Spleen (tissue), 11 donors: Measurements from ENCODE around the gene NOP9. TPM values are rescaled to one million over a fixed set of nuclear protein-coding genes. Genes with fewer than 3 reads are reported as not detected.
A peak's percentile ranks its signal among the peaks of the same experiment; 100 is the strongest.

ENCODE experiments used
- DNase-seq: peaks from one replicate; pipeline ENCODE4 v3.0.0-alpha.2; 2020
- H3K27ac ChIP-seq, 8 donors: fragments of 200-600 bp; sonication (generic) in 7 of 8; 1 replicate in 4 of 8; 2 replicates in 4 of 8; pipeline versions ENCODE4 v1.5.0 to v1.8.0; 2016 to 2021; ENCODE audit warnings: inconsistent platforms in 4 of 8, mild to moderate bottlenecking in 4 of 8, moderate library complexity in 1 of 8
- H3K27me3 ChIP-seq, 7 donors: fragments of 200-600 bp; sonication (generic) in 6 of 7; replicated peaks in 1 of 7; 1 replicate in 4 of 7; 2 replicates in 3 of 7; pipeline versions ENCODE4 v1.5.0 to v1.8.0; 2016 to 2021; ENCODE audit warnings: inconsistent platforms in 3 of 7, mild to moderate bottlenecking in 1 of 7
- H3K36me3 ChIP-seq, 6 donors: fragments of 200-600 bp; sonication (generic) in 5 of 6; 1 replicate in 4 of 6; 2 replicates in 2 of 6; pipeline versions ENCODE4 v1.5.0 to v1.8.0; 2016 to 2021; ENCODE audit warnings: inconsistent platforms in 2 of 6
- H3K4me1 ChIP-seq, 6 donors: fragments of 200-600 bp; sonication (generic) in 5 of 6; 1 replicate in 3 of 6; 2 replicates in 3 of 6; pipeline versions ENCODE4 v1.5.0 to v1.8.0; 2016 to 2021; ENCODE audit warnings: inconsistent platforms in 3 of 6
- H3K4me3 ChIP-seq, 8 donors: fragments of 200-600 bp; sonication (generic) in 7 of 8; 1 replicate in 4 of 8; 2 replicates in 4 of 8; pipeline versions ENCODE4 v1.5.0 to v1.8.0; 2016 to 2021; ENCODE audit warnings: inconsistent platforms in 4 of 8, mild to moderate bottlenecking in 4 of 8, moderate library complexity in 2 of 8
- H3K9me3 ChIP-seq, 8 donors: fragments of 200-600 bp; sonication (generic) in 7 of 8; 1 replicate in 4 of 8; 2 replicates in 4 of 8; pipeline versions ENCODE4 v1.5.0 to v1.8.0; 2016 to 2021; ENCODE audit warnings: inconsistent platforms in 4 of 8
- CTCF ChIP-seq, 11 experiments: fragments of 200-600 bp in 7 of 11; fragments of 450-650 bp in 4 of 11; sonication (generic) in 4 of 11; IDR thresholded peaks in 8 of 11; conservative IDR thresholded peaks in 3 of 11; 1 replicate in 7 of 11; 2 replicates in 4 of 11; pipeline versions ENCODE4 v1.4.0 to v1.8.0; 2016 to 2021; ENCODE audit warnings: antibody characterized with exemption in 11 of 11, inconsistent platforms in 4 of 11, mild to moderate bottlenecking in 1 of 11
- POLR2A ChIP-seq, 3 donors: fragments of 450-650 bp; IDR thresholded peaks; one replicate each; pipeline ENCODE4 v1.5.1; 2017; ENCODE audit warnings: antibody characterized with exemption in 3 of 3, mild to moderate bottlenecking in 1 of 3
- POLR2AphosphoS5 ChIP-seq, 3 donors: sonication (generic); formaldehyde crosslinking; IDR thresholded peaks; one replicate each; pipeline ENCODE4 v1.5.1; 2017; ENCODE audit warnings: antibody characterized with exemption in 3 of 3
- WGBS, 5 donors: extraction: QIAGEN DNeasy Blood & Tissue Kit in 3 of 5; methylation state at CpG; one replicate each; pipeline versions ENCODE4 v1.1.5 to v1.1.7; 2013 to 2018; 5-methylcytosine and 5-hydroxymethylcytosine counted together
- intact Hi-C: fragments of 100-400 bp; cut with DNase I; formaldehyde crosslinking; loops from one replicate; pipeline ENCODE4 v1.15.0; 2023; ENCODE audit warnings: low total_unique reads
- polyA plus RNA-seq, 3 donors: library from polyadenylated mRNA; stranded (reverse); fragments of 200-250 nt; gene quantifications; one replicate each; pipeline ENCODE4 v1.2.1, GENCODE V29; 2013
- total RNA-seq, 7 donors: library from RNA; depleted of rRNA in 3 of 7; stranded (reverse); fragments of >200 nt in 3 of 7; fragmentation: NEBNext Ultra II Directional in 4 of 7; extraction: Animal tissue kit (Norgen Biotek cat#: 25700) in 4 of 7; gene quantifications; one replicate each; pipeline versions ENCODE4 v1.1.0 to v1.2.1, GENCODE V29; 2016 to 2021
- donor health status: healthy with polysubstance abuse.
- donor health status: DM: no; HTN: no; CAD: no; lungs with moderate emphysema.
- donor health status: DM: no; HTN: no; CAD: no.
- donor health status: Bipolar disorder and iron deficiency.
- donor health status: healthy.
- donor health status: DM: no; HTN: no; CAD: no.
- donor health status: DM: yes; HTN: yes; CAD: no.

Gene NOP9
- total and polyA plus RNA-seq, 10 donors, result 4.5 to 26.9 (median 18.9) TPM

DNA sequence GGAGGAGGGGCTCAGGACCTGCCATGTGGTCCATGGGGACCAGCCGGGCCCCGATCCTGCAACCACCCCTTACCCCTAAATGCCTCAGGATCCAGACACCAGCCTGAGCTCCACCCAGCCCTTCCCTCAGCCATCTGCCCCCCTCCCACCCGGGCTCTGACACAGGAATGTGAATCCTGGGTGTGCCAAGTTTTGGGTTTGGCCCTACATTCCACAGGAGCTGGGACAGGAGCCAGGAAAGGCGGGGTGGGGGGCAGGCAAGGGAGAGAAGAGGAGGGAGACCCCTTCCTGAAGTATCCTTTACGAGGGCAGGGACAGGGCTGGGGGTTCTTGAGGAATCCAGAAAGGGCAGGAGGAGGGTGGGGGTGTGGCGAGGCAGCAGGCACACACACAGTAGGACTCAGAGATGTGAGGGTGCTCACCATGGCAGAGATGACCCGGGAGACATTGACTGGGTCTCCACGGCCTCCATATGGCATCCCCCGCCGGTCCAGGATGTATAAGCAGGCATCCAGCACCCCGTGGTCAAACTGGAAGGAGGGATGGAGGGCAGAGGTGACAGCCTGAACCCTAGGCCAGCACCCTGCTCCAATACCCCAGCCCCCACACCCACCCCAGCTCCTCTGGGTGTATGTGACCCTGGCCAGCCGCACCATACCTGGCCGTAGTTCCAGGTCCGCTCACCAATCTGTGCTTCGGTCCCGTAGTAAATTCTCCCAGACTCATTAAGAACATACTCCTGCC lies 40.2 kb upstream of the NOP9 start:
- H3K4me3 ChIP-seq, result no peak overlapping the region
- TF ChIP-seq CTCF (IDR thresholded peaks at IDR 0.05 in 8 of 11, conservative IDR thresholded peaks at IDR 0.05 in 3 of 11) (no peak), POLR2A (IDR thresholded peaks at IDR 0.05) (no peak), POLR2AphosphoS5 (IDR thresholded peaks at IDR 0.05) (no peak)
- H3K9me3 ChIP-seq, result no peaks in the 10 kb centered on the region
- intact Hi-C loops, result no loop called here
- no peaks in the 10 kb centered on the region for H3K4me1 ChIP-seq
- peak; percentile 50 for DNase-seq
- no peak overlapping the region for H3K27ac ChIP-seq
- H3K36me3 ChIP-seq, result peaks cover 0 to 89% (median 2%) of the 10 kb centered on the region in 6 donors
- WGBS, 5 donors, result 86 to 95% (median 88%) methylated on average over 14 to 16 of the region's 16 CpGs
- H3K27me3 ChIP-seq, result no peaks in the 10 kb centered on the region

GRCh38 chr14:24260026-24260779 lies 39.4 kb upstream of the NOP9 start:
- H3K27me3 ChIP-seq, result no peaks in the 10 kb centered on the region
- no peak overlapping the region for H3K27ac ChIP-seq
- DNase-seq, result peak; percentile 43
- TF ChIP-seq CTCF (IDR thresholded peaks at IDR 0.05 in 8 of 11, conservative IDR thresholded peaks at IDR 0.05 in 3 of 11) (no peak), POLR2A (IDR thresholded peaks at IDR 0.05) (no peak), POLR2AphosphoS5 (IDR thresholded peaks at IDR 0.05) (no peak)
- intact Hi-C loops, result no loop called here
- H3K4me1 ChIP-seq, result no peaks in the 10 kb centered on the region
- no peaks in the 10 kb centered on the region for H3K9me3 ChIP-seq
- WGBS, 5 donors, result 73 to 85% (median 82%) methylated on average over 8 to 16 of the region's 16 CpGs
- no peak overlapping the region for H3K4me3 ChIP-seq
- H3K36me3 ChIP-seq, result peaks cover 0 to 89% (median 3%) of the 10 kb centered on the region in 6 donors

DNA sequence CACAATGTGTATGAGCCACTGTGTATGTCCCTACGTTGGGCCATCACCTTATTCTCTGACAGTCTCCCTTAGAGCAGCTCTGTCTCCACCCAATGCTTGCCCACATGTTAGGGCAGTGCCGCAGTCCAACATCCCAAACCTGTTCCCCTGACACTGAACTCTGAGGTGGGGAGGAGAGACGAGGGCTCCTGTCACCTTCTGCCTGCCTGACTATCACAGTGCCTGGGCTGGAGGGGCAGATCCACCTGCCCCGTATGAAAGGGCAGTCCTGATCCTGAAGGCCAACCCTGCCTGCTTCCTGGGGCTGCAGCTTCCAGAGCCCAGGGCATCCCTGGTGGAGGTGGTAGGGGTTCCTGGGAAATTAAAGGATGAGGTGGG lies 38.9 kb upstream of the NOP9 start:
- H3K36me3 ChIP-seq, result peaks cover 0 to 89% (median 8%) of the 10 kb centered on the region in 6 donors
- no peaks in the 10 kb centered on the region for H3K27me3 ChIP-seq
- intact Hi-C loops, result no loop called here
- no peaks in the 10 kb centered on the region for H3K4me1 ChIP-seq
- no peak overlapping the region for H3K4me3 ChIP-seq
- H3K9me3 ChIP-seq, result no peaks in the 10 kb centered on the region
- TF ChIP-seq POLR2A (IDR thresholded peaks at IDR 0.05) (no peak), POLR2AphosphoS5 (IDR thresholded peaks at IDR 0.05) (no peak), CTCF (IDR thresholded peaks at IDR 0.05 in 8 of 11, conservative IDR thresholded peaks at IDR 0.05 in 3 of 11) (no peak)
- whole genome bisulfite sequencing, 5 donors, result 70 to 87% (median 80%) methylated on average over 4 of the region's 4 CpGs
- no peak overlapping the region for H3K27ac ChIP-seq
- DNase-seq, result peak; percentile 24
